Stimulated activated CD4-positive, alpha-beta T cell treated with anti-CD3 and anti-CD28 coated beads, Interleukin-12 subunit alpha, Interleukin-12 subunit beta, amount 100 ng/mL, for 24 hours (primary cell): ENCODE data around the gene MCCD1.
A peak's percentile ranks its signal among the peaks of the same experiment; 100 is the strongest.

Experiments
- DNase-seq, 2 experiments: peaks; one replicate each; pipeline ENCODE4 v3.0.0-alpha.2; 2020; ENCODE audit warnings: low read depth in 2 of 2

The MCCD1 gene

GRCh38 chr6:31572041-31572911, 43.5 kb downstream of the MCCD1 start, which contains the start of gene LTA:
LTA (plus strand) TSS chr6:31572289; CDS start chr6:31572743, 454 bp downstream.
- DNase-seq, result peak; percentile 69 to 81

GRCh38 chr6:31573239-31574105, 44.7 kb downstream of the MCCD1 start:
- no peak for DNase-seq

GRCh38 chr6:31574106-31575061, 45.6 kb downstream of the MCCD1 start:
- DNase-seq, result peak in 1 of 2 experiments; percentile 61

GRCh38 chr6:31575335-31575901, 46.7 kb downstream of the MCCD1 start, which contains the start of gene TNF:
TNF (plus strand) TSS chr6:31575565; CDS start chr6:31575742, 177 bp downstream.
- peak; percentile 79 to 93 for DNase-seq

- DNase-seq, result no peak
Measured at GRCh38 chr6:31575952-31576685, 47.4 kb downstream of the MCCD1 start.

- DNase-seq, result peak in 1 of 2 experiments; percentile 63
Measured at GRCh38 chr6:31576897-31577578, 48.3 kb downstream of the MCCD1 start.

- no peak for DNase-seq
Measured at GRCh38 chr6:31577579-31577966, 48.8 kb downstream of the MCCD1 start.

- no peak for DNase-seq
Measured at GRCh38 chr6:31578184-31579118, 49.7 kb downstream of the MCCD1 start.

GRCh38 chr6:31579119-31579505, 50.4 kb downstream of the MCCD1 start:
- no peak for DNase-seq
